Stimulated activated naive B cell treated with anti-CD40 and anti-IgM and Interleukin-4, amounts not matched to agents 10 μg/mL and 1 μg/mL and 100 μg/mL, for 72 hours (primary cell): Measurements from ENCODE around the gene PRKCE.
"Not testable (repeated sequence)": the region's sequence is repeated elsewhere in the genome, so short reads cannot be mapped to it uniquely, and the experiment has no call there.

Experiments
- ATAC-seq, 2 donors: fragments of 150-1000 bp; cut with Tn5 transposase; replicated peaks; 2 replicates each; pipeline ENCODE4 v1.10.0; 2021; ENCODE audit warnings: moderate library complexity in 1 of 2
- DNase-seq: peaks from one replicate; pipeline ENCODE4 v3.0.0; 2021
- H3K27ac Mint-ChIP-seq: one replicate; pipeline ENCODE4 v1.8.0; 2022; ENCODE audit warnings: mild to moderate bottlenecking, mixed read lengths
- H3K27me3 Mint-ChIP-seq, 2 donors: one replicate each; pipeline ENCODE4 v1.8.0; 2022; ENCODE audit warnings: mixed read lengths in 2 of 2
- H3K36me3 Mint-ChIP-seq, 2 donors: one replicate each; pipeline ENCODE4 v1.8.0; 2022; ENCODE audit warnings: mixed read lengths in 2 of 2, mild to moderate bottlenecking in 1 of 2
- H3K4me1 Mint-ChIP-seq, 2 donors: one replicate each; pipeline ENCODE4 v1.8.0; 2022; ENCODE audit warnings: mixed read lengths in 2 of 2, mild to moderate bottlenecking in 1 of 2
- H3K4me3 Mint-ChIP-seq, 2 donors: one replicate each; pipeline ENCODE4 v1.8.0; 2022; ENCODE audit warnings: mild to moderate bottlenecking in 2 of 2, mixed read lengths in 2 of 2, moderate library complexity in 1 of 2
- H3K9me3 Mint-ChIP-seq, 2 donors: one replicate each; pipeline ENCODE4 v1.8.0; 2022; ENCODE audit warnings: mixed read lengths in 2 of 2, mild to moderate bottlenecking in 1 of 2

Gene PRKCE

GRCh38 chr2:45690231-45690630, 38.8 kb downstream of the PRKCE start:
- Mint-ChIP-seq H3K27me3 (no peaks in the 10 kb centered on the region), H3K4me3 (peak overlapping the region; percentile 23 to 52), H3K36me3 (no peaks in the 10 kb centered on the region), H3K9me3 (no peaks in the 10 kb centered on the region), H3K4me1 (peaks cover 22 to 28% of the 10 kb centered on the region in 2 donors), H3K27ac (peak overlapping the region; percentile 89)
- ATAC-seq (no peak), DNase-seq (no peak)

GRCh38 chr2:45691171-45691999, 39.9 kb downstream of the PRKCE start:
- no peaks in the 10 kb centered on the region for H3K36me3 Mint-ChIP-seq
- peaks cover 24 to 31% of the 10 kb centered on the region in 2 donors for H3K4me1 Mint-ChIP-seq
- peak; percentile 80 to 81 for ATAC-seq
- no peaks in the 10 kb centered on the region for H3K9me3 Mint-ChIP-seq
- H3K4me3 Mint-ChIP-seq = peak overlapping the region; percentile 50 to 52
- no peaks in the 10 kb centered on the region for H3K27me3 Mint-ChIP-seq
- DNase-seq = peak; percentile 58
- peak overlapping the region; percentile 89 for H3K27ac Mint-ChIP-seq

GRCh38 chr2:45692566-45692965, 41.1 kb downstream of the PRKCE start:
- peaks cover 35 to 37% of the 10 kb centered on the region in 2 donors for H3K4me1 Mint-ChIP-seq

GRCh38 chr2:45695480-45696007, 44.1 kb downstream of the PRKCE start:
- H3K27me3 Mint-ChIP-seq, H3K36me3 Mint-ChIP-seq, H3K9me3 Mint-ChIP-seq: not testable (repeated sequence)
- peaks cover 47% of the 10 kb centered on the region in 2 donors for H3K4me1 Mint-ChIP-seq
- ATAC-seq (peak; percentile 54 to 63), DNase-seq (peak; percentile 11)
- peak overlapping the region; percentile 12 to 46 for H3K4me3 Mint-ChIP-seq
- peak overlapping the region; percentile 63 for H3K27ac Mint-ChIP-seq

More at GRCh38 chr2:45692566-45692965, 41.1 kb downstream of the PRKCE start:
- H3K27me3 Mint-ChIP-seq = no peaks in the 10 kb centered on the region
- H3K9me3 Mint-ChIP-seq = no peaks in the 10 kb centered on the region
- no peaks in the 10 kb centered on the region for H3K36me3 Mint-ChIP-seq
- no peak overlapping the region for H3K4me3 Mint-ChIP-seq
- no peak for DNase-seq
- no peak for ATAC-seq
- peak overlapping the region; percentile 89 for H3K27ac Mint-ChIP-seq

- H3K27me3 Mint-ChIP-seq = no peaks in the 10 kb centered on the region
- peak overlapping the region; percentile 32 for H3K27ac Mint-ChIP-seq
- H3K4me3 Mint-ChIP-seq = no peak overlapping the region
- ATAC-seq (no peak), DNase-seq (no peak)
- H3K9me3 Mint-ChIP-seq = no peaks in the 10 kb centered on the region
- H3K36me3 Mint-ChIP-seq = peaks cover 7 to 10% of the 10 kb centered on the region in 2 donors
- peaks cover 46 to 57% of the 10 kb centered on the region in 2 donors for H3K4me1 Mint-ChIP-seq
Observed at GRCh38 chr2:45696708-45697107, 45.2 kb downstream of the PRKCE start.

- no peak for DNase-seq
- Mint-ChIP-seq H3K36me3 (peaks cover 9 to 11% of the 10 kb centered on the region in 2 donors), H3K27ac (no peak overlapping the region), H3K4me3 (no peak overlapping the region), H3K27me3 (no peaks in the 10 kb centered on the region), H3K4me1 (peaks cover 48 to 57% of the 10 kb centered on the region in 2 donors), H3K9me3 (no peaks in the 10 kb centered on the region)
- no peak for ATAC-seq
Observed at GRCh38 chr2:45697190-45697589, 45.7 kb downstream of the PRKCE start.

- Mint-ChIP-seq H3K9me3 (no peaks in the 10 kb centered on the region), H3K4me3 (peak overlapping the region in 1 of 2 donors; percentile 14), H3K36me3 (peaks cover 9 to 13% of the 10 kb centered on the region in 2 donors), H3K27me3 (no peaks in the 10 kb centered on the region), H3K4me1 (peaks cover 46 to 58% of the 10 kb centered on the region in 2 donors), H3K27ac (peak overlapping the region; percentile 67)
- no peak for DNase-seq
- ATAC-seq = no peak
Observed at GRCh38 chr2:45698554-45698953, 47.1 kb downstream of the PRKCE start.

- Mint-ChIP-seq H3K27ac (peak overlapping the region; percentile 81), H3K4me3 (peak overlapping the region; percentile 54 to 71), H3K36me3 (peaks cover 9 to 13% of the 10 kb centered on the region in 2 donors), H3K9me3 (no peaks in the 10 kb centered on the region), H3K4me1 (peaks cover 48 to 64% of the 10 kb centered on the region in 2 donors), H3K27me3 (no peaks in the 10 kb centered on the region)
- DNase-seq (peak; percentile 17), ATAC-seq (peak; percentile 88 to 93)
Observed at GRCh38 chr2:45699032-45699658, 47.7 kb downstream of the PRKCE start.

- ATAC-seq (peak; percentile 35 to 43), DNase-seq (no peak)
- Mint-ChIP-seq H3K4me3 (peak overlapping the region; percentile 21 to 54), H3K27me3 (no peaks in the 10 kb centered on the region), H3K27ac (peak overlapping the region; percentile 90), H3K36me3 (peaks cover 9 to 13% of the 10 kb centered on the region in 2 donors), H3K9me3 (no peaks in the 10 kb centered on the region), H3K4me1 (peaks cover 57 to 73% of the 10 kb centered on the region in 2 donors)
Observed at GRCh38 chr2:45700407-45701013, 49.0 kb downstream of the PRKCE start.

GRCh38 chr2:45705233-45705632, 53.8 kb downstream of the PRKCE start:
- Mint-ChIP-seq H3K9me3 (peaks cover 0 to 4% of the 10 kb centered on the region in 2 donors), H3K27me3 (no peaks in the 10 kb centered on the region), H3K4me3 (no peak overlapping the region), H3K27ac (no peak overlapping the region), H3K36me3 (peaks cover 32 to 36% of the 10 kb centered on the region in 2 donors), H3K4me1 (peaks cover 37 to 60% of the 10 kb centered on the region in 2 donors)
- DNase-seq (no peak), ATAC-seq (no peak)

GRCh38 chr2:45706033-45706432, 54.6 kb downstream of the PRKCE start:
- DNase-seq = no peak

GRCh38 chr2:45707006-45707405, 55.5 kb downstream of the PRKCE start:
- no peaks in the 10 kb centered on the region for H3K27me3 Mint-ChIP-seq
- H3K4me1 Mint-ChIP-seq = peaks cover 28 to 47% of the 10 kb centered on the region in 2 donors
- no peak for DNase-seq
- no peak overlapping the region for H3K27ac Mint-ChIP-seq
- H3K36me3 Mint-ChIP-seq = peaks cover 24 to 26% of the 10 kb centered on the region in 2 donors
- ATAC-seq = no peak
- no peak overlapping the region for H3K4me3 Mint-ChIP-seq
- peaks cover 0 to 4% of the 10 kb centered on the region in 2 donors for H3K9me3 Mint-ChIP-seq

More at GRCh38 chr2:45706033-45706432, 54.6 kb downstream of the PRKCE start:
- Mint-ChIP-seq H3K36me3 (peaks cover 26 to 31% of the 10 kb centered on the region in 2 donors), H3K27ac (peak overlapping the region; percentile 51), H3K4me3 (no peak overlapping the region), H3K27me3 (no peaks in the 10 kb centered on the region), H3K9me3 (peaks cover 0 to 4% of the 10 kb centered on the region in 2 donors), H3K4me1 (peaks cover 31 to 52% of the 10 kb centered on the region in 2 donors)
- no peak for ATAC-seq

- H3K36me3 Mint-ChIP-seq = peaks cover 26 to 28% of the 10 kb centered on the region in 2 donors
- H3K27me3 Mint-ChIP-seq = no peaks in the 10 kb centered on the region
- no peak overlapping the region for H3K4me3 Mint-ChIP-seq
- no peak for DNase-seq
- peaks cover 0 to 4% of the 10 kb centered on the region in 2 donors for H3K9me3 Mint-ChIP-seq
- H3K27ac Mint-ChIP-seq = no peak overlapping the region
- peaks cover 29 to 53% of the 10 kb centered on the region in 2 donors for H3K4me1 Mint-ChIP-seq
- no peak for ATAC-seq
Observed at GRCh38 chr2:45707661-45708060, 56.2 kb downstream of the PRKCE start.

- Mint-ChIP-seq H3K27me3 (no peaks in the 10 kb centered on the region), H3K9me3 (peaks cover 0 to 4% of the 10 kb centered on the region in 2 donors), H3K36me3 (peaks cover 26 to 28% of the 10 kb centered on the region in 2 donors), H3K4me1 (peaks cover 36 to 61% of the 10 kb centered on the region in 2 donors), H3K27ac (no peak overlapping the region), H3K4me3 (no peak overlapping the region)
- DNase-seq (no peak), ATAC-seq (no peak)
Observed at GRCh38 chr2:45708501-45708900, 57.0 kb downstream of the PRKCE start.
